IPS-18c (cell line): ENCODE data around the gene FHAD1.

Experiments used
- H3K4me3 ChIP-seq: 2 replicates; pipeline ENCODE4 v1.7.0; 2013; ENCODE audit warnings: low read depth, mild to moderate bottlenecking, low read length, moderate library complexity; ENCODE audit not compliant: insufficient read depth
- H3K9me3 ChIP-seq: one replicate; pipeline ENCODE4 v1.6.1; 2013; ENCODE audit warnings: mild to moderate bottlenecking, low read length, moderate library complexity; ENCODE audit not compliant: control insufficient read depth, insufficient read depth

The FHAD1 gene

GRCh38 chr1:15309687-15310086, 62.7 kb downstream of the FHAD1 start:
- H3K4me3 ChIP-seq: no peak overlapping the region
- peaks cover 6% of the 10 kb centered on the region for H3K9me3 ChIP-seq

- H3K4me3 ChIP-seq: no peak overlapping the region
- peaks cover 6% of the 10 kb centered on the region for H3K9me3 ChIP-seq
Measured at GRCh38 chr1:15310544-15310943, 63.5 kb downstream of the FHAD1 start.

- Histone ChIP-seq H3K9me3 (peaks cover 6% of the 10 kb centered on the region), H3K4me3 (no peak overlapping the region)
Measured at GRCh38 chr1:15311122-15311822, 64.2 kb downstream of the FHAD1 start.

GRCh38 chr1:15311880-15312279, 64.9 kb downstream of the FHAD1 start:
- Histone ChIP-seq H3K9me3 (peaks cover under 1% of the 10 kb centered on the region), H3K4me3 (no peak overlapping the region)

- H3K4me3 ChIP-seq: no peak overlapping the region
- no peaks in the 10 kb centered on the region for H3K9me3 ChIP-seq
Measured at GRCh38 chr1:15312626-15313411, 65.8 kb downstream of the FHAD1 start.

GRCh38 chr1:15314328-15315281, 67.6 kb downstream of the FHAD1 start:
- H3K9me3 ChIP-seq: no peaks in the 10 kb centered on the region
- H3K4me3 ChIP-seq: no peak overlapping the region

- Histone ChIP-seq H3K9me3 (no peaks in the 10 kb centered on the region), H3K4me3 (no peak overlapping the region)
Measured at GRCh38 chr1:15315815-15316214, 68.8 kb downstream of the FHAD1 start.

- Histone ChIP-seq H3K9me3 (no peaks in the 10 kb centered on the region), H3K4me3 (no peak overlapping the region)
Measured at GRCh38 chr1:15316510-15316909, 69.5 kb downstream of the FHAD1 start.

- Histone ChIP-seq H3K9me3 (no peaks in the 10 kb centered on the region), H3K4me3 (no peak overlapping the region)
Measured at GRCh38 chr1:15320267-15320666, 73.2 kb downstream of the FHAD1 start.

GRCh38 chr1:15321601-15322000, 74.6 kb downstream of the FHAD1 start:
- Histone ChIP-seq H3K9me3 (no peaks in the 10 kb centered on the region), H3K4me3 (no peak overlapping the region)

- no peaks in the 10 kb centered on the region for H3K9me3 ChIP-seq
- H3K4me3 ChIP-seq: no peak overlapping the region
Measured at GRCh38 chr1:15322648-15323350, 75.8 kb downstream of the FHAD1 start.

GRCh38 chr1:15323351-15323988, 76.4 kb downstream of the FHAD1 start:
- Histone ChIP-seq H3K4me3 (no peak overlapping the region), H3K9me3 (no peaks in the 10 kb centered on the region)

GRCh38 chr1:15323989-15324868, 77.2 kb downstream of the FHAD1 start:
- H3K9me3 ChIP-seq: no peaks in the 10 kb centered on the region
- H3K4me3 ChIP-seq: no peak overlapping the region

GRCh38 chr1:15324869-15325335, 77.9 kb downstream of the FHAD1 start:
- Histone ChIP-seq H3K9me3 (no peaks in the 10 kb centered on the region), H3K4me3 (no peak overlapping the region)

- Histone ChIP-seq H3K4me3 (no peak overlapping the region), H3K9me3 (no peaks in the 10 kb centered on the region)
Measured at GRCh38 chr1:15325375-15326085, 78.5 kb downstream of the FHAD1 start.
